ENCODE measurements around the gene ZFP36L2.

ZFP36L2 gene
- total RNA-seq = 114 to 310 (median 205) reads per million in 4 experiments

- peak; percentile 90 for DNase-seq
These were observed at the start of gene ZFP36L2 for GRCh38 chr2:43226558-43226954. ZFP36L2 (minus strand) TSS chr2:43226606; CDS start chr2:43226315, 291 bp downstream.

GRCh38 chr2:43274721-43275120 lies 48.3 kb upstream of the ZFP36L2 start:
- DNase-seq = no peak

DNA sequence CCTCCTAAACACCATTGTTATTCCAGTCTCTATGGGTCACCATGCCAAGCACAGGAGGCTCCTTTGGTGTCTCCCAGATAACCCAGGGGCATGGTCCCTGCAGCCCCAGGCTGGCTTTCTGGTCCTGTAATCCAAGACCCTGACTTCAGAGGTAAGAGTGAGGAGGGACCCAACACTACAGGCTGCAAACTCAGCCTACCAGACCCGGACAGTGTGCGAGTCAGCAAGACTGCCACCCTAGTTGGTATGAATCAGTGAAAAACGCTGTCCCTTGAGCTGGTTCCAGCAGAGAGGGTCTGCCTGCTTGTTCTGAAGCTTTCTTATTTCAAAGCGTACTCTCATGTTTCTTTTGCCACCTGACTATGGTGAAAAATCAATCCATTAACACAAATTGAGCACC lies 47.6 kb upstream of the ZFP36L2 start:
- no peak for DNase-seq

DNA sequence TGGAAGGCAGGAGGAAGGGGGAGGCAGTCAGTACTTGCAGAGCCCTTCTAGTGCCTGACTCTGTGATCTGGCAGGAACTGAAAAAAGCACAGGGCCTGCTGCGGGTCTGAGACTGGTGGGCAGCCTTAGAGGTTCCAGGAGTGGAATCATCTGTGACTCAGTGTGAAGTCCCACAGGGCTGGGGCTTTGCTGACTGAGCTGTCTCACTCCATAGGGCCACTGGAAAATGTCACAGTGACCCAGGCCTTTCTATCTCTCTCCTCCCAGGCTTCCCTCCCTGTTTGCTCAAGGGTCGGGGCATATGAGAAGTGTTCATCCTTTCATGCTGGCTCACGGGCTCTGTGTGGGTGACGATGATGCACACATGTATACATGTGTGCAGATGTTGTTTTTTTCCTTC lies 47.1 kb upstream of the ZFP36L2 start:
- no peak for DNase-seq

DNA sequence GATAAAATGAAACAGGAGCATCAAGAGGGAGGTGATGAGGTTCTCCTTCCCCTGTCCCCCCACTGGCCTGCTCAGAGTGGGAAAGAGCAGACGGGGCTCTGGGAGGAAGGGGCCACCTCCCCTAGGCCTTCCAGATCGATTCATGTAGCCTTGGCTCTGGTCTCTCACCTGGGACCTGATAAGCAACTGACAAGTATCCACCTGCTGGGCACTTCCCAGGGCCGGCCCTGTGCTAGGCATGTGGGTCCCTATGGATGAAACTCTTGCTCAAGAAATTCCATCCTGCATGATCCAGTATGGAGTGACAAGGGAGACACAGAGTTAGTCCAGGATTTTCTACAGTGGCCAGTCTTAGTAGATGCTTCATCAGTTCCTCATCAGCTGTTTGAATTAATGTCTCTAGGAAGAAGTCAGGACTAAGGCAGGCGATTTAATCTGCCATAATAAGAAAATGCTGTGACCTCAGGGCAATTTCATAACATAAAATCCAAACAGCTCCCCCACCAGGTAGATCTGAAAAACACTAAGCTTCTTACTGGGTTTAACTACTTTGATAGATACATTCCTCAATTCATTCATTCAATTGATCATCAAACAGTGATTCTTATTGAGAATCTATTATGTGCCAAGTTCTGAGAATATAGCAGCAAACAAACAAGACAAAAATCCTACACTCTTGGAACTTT lies 44.7 kb upstream of the ZFP36L2 start:
- DNase-seq = no peak

DNA sequence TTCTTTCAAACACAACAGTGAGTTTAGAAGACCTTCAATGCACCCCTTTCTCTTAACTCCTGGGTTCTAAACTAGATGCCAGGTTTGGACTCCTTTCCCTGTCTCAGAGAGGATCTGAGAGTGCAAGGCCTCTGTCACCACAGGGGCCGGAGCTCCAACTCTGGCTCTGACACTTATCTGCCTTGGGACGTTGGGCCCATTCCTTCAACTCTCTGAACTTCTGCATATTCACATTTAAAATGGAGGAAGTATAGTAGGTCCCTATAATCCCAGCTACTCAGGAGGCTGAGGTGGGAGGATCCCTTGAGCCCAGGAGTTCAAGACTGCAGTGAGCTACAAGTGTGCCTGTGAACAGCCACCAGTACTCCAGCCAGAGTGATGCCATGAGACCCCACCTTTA lies 44.1 kb upstream of the ZFP36L2 start:
- DNase-seq = no peak

GRCh38 chr2:43269706-43270105 lies 43.3 kb upstream of the ZFP36L2 start:
- no peak for DNase-seq

GRCh38 chr2:43269074-43269572 lies 42.7 kb upstream of the ZFP36L2 start:
- DNase-seq = no peak

DNA sequence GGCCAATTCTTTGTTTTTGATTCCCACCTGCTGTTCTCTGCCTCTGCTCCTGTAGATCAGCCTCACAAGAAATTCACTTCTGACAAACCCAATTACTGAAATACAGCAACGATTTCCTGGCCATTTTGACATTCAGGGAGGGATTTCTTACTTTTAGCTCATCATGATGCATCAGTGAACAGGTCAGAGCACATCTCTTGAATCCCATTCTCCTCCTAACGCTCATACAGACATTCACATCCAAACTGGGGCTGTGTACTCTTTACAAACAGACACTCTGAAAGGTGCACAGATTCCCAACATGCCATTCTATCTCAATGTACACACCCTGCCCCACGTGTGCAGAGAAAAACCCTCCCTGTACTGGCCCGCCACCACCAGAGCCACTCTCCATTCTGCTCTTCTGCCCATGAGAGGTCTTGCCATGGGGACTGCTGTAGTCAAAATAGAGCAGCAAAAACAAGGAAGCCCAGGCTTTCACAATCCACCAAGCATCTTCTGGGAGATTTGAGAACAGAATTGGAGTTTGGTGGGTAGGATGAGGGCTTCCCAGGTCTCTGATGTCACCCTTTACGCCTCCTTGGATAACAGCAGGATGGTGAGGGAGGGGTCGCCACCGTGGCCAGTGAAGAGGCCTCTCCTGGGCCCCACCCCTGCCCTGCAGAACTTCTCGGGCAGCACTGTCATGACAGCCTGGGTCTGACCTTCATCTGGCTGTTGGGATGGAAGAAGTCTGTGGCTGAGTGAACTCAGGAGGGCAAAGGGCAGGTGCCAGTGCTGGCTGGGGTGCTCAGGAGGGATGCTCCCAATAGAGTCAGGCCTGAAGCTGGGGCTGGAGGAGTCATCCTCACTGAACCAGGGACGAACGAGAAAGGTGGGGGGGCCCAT lies 41.9 kb upstream of the ZFP36L2 start:
- DNase-seq = no peak

DNA sequence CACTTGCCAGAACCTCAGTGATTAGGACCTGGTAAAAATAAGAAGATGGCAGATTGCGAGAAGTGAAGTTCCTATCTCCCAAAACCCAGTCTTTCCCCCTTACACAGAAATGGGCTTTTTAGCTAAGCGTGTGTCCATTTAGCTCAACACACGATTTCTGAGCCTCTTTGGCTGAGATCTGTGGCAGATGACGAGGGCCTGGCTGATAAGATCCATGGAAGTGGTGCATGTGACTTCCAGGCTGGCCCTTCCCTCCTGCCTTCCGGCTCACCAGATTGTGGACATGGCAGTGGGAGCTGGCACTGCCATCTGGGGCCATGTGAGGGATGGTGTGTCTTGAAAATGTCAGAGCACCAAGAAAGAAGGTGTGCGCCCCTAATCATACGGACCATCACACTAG lies 41.0 kb upstream of the ZFP36L2 start:
- DNase-seq = no peak

GRCh38 chr2:43266711-43267111 lies 40.3 kb upstream of the ZFP36L2 start:
- no peak for DNase-seq

DNA sequence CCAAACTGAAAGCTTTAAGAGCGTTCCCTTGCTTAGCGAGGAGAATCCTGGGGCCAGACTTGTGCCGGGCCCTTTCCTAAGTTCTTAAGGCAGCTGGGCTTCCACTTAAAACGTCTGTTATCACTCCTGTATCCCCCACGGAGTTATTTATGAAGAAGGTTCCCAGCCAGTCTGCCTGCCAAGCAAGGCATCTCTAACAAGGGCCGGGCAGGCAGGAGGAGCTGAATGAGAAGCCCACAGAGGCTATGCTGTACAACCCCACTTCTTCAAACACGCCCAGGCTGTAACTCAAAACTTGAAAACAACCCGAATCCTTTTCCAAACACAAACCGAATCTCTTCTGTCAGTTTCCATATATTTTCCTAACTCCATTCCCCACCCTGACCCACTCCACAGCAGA lies 39.0 kb upstream of the ZFP36L2 start:
- DNase-seq = no peak

GRCh38 chr2:43265001-43265400 lies 38.6 kb upstream of the ZFP36L2 start:
- no peak for DNase-seq

DNA sequence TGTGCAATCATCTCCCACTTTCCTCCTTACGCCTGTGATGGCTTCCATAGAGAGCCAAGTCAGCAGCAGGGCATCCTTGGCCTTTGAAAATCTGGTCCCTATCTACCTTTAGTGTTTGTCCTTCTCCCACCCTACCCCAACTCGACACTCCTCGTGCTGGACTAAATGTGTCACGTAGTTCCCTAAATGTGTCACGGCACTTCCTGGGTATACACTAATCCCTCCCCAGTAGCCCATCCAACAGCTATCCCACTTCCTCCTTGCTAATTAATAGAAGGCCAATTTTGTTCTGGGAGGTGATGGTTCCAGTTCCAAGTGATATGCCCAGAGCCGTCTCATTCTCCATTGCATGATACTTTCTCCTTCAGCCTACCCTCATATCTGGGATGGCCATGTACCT lies 36.5 kb upstream of the ZFP36L2 start:
- no peak for DNase-seq

GRCh38 chr2:43262239-43262638 lies 35.8 kb upstream of the ZFP36L2 start:
- no peak for DNase-seq

DNA sequence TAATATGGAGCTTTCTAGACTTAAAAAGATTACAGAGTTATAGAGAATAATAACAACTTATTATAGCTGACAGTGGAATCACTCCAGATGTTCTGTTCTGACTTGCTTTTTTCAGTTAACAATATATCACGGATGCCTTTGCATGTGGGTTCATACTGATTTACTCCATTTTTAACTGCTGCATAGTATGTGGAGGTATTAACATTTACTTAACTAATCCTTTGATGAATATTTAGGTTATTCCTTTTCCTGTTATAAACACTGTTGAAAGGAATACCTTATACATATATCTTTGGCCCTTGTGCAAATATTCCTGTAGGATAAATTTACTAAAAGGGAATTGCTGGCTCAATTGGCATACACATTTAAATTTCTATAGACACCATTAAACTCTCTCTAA lies 33.1 kb upstream of the ZFP36L2 start:
- no peak for DNase-seq

DNA sequence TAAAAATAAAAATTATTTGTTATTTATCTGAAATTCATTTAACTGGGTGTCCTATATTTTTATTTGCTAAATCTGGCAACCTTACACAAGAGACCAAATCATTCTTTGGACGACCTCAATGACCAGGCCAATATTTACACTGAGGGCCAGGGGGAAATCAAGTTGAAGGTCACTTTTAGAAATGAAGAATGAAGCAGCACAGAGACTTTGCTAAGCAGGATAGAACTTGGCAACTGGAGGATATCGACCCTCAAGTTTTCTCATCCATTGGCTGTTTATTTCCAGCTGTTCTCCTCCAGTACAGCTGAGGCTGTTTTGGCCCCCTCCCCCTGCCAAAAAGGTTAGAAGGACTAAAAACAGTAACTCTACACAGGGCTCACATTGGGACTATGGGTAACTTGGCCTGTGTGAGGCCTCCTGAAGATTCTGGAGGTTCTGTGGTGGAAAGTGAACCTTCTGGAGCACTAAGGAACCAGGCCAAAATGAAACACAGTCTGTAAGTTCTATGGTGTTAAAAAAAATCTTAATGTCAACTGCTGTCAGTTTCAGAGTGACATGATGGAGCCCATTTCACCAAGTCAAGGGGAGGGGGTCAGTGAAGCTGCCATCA lies 32.2 kb upstream of the ZFP36L2 start:
- DNase-seq = no peak

DNA sequence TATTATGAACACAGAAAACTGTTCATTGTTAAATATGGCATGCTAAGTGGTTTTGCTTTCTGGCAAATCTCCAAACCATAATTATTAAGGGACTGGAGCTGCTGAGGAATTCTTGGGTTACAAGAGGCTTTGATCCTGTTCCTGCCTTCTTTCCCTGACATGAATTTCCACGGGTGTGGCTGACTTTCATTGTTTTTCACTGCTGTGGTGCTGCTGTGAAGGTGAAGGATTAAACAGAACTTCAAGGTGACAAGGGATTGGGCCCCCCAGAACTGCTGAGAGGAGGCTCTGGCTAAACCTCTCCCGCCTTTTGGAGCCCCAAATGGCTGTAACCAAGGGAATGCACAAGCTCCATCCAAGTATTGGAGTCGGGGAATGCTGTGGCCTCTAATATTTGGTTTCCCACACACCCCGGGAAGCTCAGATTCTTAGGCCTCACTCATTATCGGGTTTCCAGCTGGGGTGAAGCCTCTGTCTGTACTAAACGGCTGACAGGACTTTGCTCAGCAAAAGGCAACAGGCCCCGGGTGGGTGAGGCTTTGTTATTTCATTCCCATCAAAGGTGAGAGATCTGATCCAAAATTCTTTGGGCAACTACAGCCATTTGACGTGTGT lies 29.0 kb upstream of the ZFP36L2 start:
- no peak for DNase-seq

DNA sequence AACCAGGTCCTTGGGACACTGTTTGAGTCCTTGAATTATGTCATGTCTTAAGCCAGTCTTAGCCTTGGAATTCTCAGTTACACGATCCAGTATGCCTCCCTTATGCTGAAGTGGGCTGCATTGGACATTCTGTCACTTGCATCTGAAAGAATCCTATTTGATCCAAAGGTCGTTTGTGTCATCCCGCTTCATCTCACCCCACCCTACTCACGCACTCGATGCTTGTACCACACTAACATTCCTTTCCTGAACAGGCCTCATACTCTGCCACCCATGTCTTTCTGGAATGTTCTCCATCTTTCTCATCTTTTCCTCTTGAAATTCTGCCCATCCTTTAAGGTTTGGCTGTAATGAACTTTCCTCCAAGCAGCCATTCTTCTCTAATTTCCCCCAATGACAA lies 27.9 kb upstream of the ZFP36L2 start:
- no peak for DNase-seq

DNA sequence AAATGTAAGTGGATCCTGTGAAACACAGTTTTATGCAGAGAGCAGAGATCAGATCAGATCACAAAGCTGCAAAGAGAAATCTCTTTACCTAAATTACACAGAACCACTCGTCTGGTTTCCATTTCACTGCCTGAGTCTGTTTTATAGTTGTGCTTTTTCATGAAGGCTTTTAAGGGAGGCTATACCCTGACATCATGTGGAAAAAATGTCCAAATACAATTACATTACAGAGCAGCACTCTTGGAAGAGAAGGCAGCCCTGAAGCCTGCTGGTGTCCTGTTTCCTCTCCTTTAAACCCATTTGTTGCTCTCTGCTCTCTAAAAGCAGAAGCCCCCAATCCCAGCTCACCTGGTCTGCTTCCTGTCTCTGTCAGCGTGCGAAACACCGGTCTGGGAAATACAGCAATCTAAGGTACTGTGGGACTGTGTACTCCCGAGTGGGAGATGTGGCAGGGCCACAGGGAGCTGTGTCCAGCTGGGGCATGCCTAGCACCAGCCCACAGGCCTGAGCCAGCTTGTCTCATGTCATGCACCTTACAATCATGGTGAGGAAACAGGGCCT lies 24.8 kb upstream of the ZFP36L2 start:
- DNase-seq = no peak

DNA sequence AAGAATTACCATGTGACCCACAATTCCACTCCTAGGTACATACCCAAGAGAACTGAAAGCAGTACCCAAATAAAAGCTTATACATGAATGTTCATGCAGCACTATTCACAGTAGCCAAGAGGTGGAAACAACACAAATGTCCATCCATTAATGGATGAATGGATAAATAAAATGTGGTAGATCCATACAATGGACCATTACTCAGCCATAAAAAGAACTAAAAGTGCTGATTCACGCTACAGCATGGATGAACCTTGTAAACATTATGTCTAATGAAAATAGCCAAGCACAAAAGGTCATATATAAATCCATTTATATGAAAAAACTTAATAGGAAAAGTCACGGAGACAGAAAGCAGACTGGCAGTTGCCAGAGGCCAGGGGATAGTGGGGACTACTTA lies 23.6 kb upstream of the ZFP36L2 start:
- no peak for DNase-seq

DNA sequence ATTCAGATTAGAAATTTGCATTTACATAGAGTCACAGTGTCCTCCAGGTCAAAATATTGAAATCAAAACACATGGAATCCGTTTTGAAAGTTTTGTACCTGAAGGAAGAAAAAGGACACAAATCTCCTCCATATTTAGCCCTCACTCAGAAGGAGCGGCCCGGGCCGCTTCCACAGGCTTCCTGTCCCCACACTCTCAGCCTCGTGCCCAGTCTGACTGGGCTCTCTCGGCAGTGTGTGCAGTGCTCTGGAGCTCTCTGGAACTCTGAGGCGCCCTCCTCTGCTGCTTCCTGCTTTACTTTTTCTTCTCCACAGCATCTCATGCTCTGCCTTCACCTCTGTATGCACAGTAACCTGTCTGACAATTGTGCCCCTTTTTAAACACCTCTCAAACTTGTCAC lies 22.2 kb upstream of the ZFP36L2 start:
- no peak for DNase-seq

DNA sequence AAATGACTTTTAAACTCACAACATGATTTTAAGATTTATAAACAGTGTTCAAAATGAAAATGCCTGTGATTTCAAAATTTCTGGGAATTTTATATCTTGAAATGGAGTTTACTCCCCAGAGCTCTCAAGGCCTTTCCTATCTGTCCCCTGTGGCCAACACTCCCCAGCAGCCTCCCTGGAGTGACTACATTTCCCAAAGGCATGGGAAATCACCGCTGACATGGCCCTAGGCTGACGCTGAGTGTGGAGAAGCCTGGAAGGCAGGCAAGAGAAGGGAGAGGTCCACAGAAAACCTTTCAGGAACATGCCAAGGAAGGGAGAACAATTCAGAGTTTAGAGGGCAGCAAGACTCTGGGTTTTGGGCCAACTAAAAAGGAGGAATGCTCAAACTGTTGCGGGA lies 20.2 kb upstream of the ZFP36L2 start:
- no peak for DNase-seq
